OCI-LY7 (cell line): ENCODE measurements around the gene IQSEC1.
"Not testable (repeated sequence)": the region's sequence is repeated elsewhere in the genome, so short reads cannot be mapped to it uniquely, and the experiment has no call there.

Experiments used
- CTCF ChIP-seq: fragments of 200-600 bp; sonication (generic); conservative IDR thresholded peaks from 2 replicates; pipeline ENCODE4 v1.5.1; 2014; ENCODE audit warnings: mild to moderate bottlenecking, antibody characterized with exemption, low read length, moderate library complexity, mixed read lengths
- EZH2phosphoT487 ChIP-seq: fragments of 200-600 bp; sonication (generic); IDR thresholded peaks from 2 replicates; pipeline ENCODE4 v1.6.1; 2018; ENCODE audit warnings: low read depth, borderline replicate concordance, mild to moderate bottlenecking, mixed run types, antibody characterized with exemption, low read length, moderate library complexity, mixed read lengths

GRCh38 chr3:12878758-12879157 is 194.5 kb downstream of the IQSEC1 start:
- TF ChIP-seq CTCF, EZH2phosphoT487: not testable (repeated sequence)
